HL-60 (cell line): ENCODE data around the gene LRRK1.

Experiments used
- GABPA ChIP-seq: IDR thresholded peaks from 2 replicates; pipeline ENCODE4 v1.6.1; 2012; ENCODE audit warnings: low read depth
- POLR2AphosphoS5 ChIP-seq: IDR thresholded peaks from 2 replicates; pipeline ENCODE4 v1.6.1; 2012; ENCODE audit warnings: low read depth
- TF ChIP-seq, protein P1 (sequence below): IDR thresholded peaks from one replicate; pipeline ENCODE4 v1.5.1; 2011; ENCODE audit warnings: low read length, control low read depth, inconsistent platforms; ENCODE audit not compliant: insufficient read depth
- TF ChIP-seq, protein P2 (sequence below): IDR thresholded peaks from 2 replicates; pipeline ENCODE4 v1.6.1; 2012; ENCODE audit warnings: low read depth; ENCODE audit not compliant: insufficient replicate concordance

- TF ChIP-seq POLR2AphosphoS5 (no peak), GABPA (no peak)
- TF ChIP-seq, protein P1, sequence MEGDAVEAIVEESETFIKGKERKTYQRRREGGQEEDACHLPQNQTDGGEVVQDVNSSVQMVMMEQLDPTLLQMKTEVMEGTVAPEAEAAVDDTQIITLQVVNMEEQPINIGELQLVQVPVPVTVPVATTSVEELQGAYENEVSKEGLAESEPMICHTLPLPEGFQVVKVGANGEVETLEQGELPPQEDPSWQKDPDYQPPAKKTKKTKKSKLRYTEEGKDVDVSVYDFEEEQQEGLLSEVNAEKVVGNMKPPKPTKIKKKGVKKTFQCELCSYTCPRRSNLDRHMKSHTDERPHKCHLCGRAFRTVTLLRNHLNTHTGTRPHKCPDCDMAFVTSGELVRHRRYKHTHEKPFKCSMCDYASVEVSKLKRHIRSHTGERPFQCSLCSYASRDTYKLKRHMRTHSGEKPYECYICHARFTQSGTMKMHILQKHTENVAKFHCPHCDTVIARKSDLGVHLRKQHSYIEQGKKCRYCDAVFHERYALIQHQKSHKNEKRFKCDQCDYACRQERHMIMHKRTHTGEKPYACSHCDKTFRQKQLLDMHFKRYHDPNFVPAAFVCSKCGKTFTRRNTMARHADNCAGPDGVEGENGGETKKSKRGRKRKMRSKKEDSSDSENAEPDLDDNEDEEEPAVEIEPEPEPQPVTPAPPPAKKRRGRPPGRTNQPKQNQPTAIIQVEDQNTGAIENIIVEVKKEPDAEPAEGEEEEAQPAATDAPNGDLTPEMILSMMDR: no peak
- TF ChIP-seq, protein P2, sequence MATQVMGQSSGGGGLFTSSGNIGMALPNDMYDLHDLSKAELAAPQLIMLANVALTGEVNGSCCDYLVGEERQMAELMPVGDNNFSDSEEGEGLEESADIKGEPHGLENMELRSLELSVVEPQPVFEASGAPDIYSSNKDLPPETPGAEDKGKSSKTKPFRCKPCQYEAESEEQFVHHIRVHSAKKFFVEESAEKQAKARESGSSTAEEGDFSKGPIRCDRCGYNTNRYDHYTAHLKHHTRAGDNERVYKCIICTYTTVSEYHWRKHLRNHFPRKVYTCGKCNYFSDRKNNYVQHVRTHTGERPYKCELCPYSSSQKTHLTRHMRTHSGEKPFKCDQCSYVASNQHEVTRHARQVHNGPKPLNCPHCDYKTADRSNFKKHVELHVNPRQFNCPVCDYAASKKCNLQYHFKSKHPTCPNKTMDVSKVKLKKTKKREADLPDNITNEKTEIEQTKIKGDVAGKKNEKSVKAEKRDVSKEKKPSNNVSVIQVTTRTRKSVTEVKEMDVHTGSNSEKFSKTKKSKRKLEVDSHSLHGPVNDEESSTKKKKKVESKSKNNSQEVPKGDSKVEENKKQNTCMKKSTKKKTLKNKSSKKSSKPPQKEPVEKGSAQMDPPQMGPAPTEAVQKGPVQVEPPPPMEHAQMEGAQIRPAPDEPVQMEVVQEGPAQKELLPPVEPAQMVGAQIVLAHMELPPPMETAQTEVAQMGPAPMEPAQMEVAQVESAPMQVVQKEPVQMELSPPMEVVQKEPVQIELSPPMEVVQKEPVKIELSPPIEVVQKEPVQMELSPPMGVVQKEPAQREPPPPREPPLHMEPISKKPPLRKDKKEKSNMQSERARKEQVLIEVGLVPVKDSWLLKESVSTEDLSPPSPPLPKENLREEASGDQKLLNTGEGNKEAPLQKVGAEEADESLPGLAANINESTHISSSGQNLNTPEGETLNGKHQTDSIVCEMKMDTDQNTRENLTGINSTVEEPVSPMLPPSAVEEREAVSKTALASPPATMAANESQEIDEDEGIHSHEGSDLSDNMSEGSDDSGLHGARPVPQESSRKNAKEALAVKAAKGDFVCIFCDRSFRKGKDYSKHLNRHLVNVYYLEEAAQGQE: no peak
Measured at GRCh38 chr15:101013201-101013550, 94.0 kb downstream of the LRRK1 start.
